Duodenal mucosa (tissue), 2 donors: ENCODE data around the gene GPC5.

ENCODE experiments used
- H3K27ac ChIP-seq: one replicate; pipeline ENCODE4 v1.7.0; 2013; ENCODE audit warnings: low read depth, low read length
- H3K27me3 ChIP-seq, 2 donors: one replicate each; pipeline ENCODE4 v1.7.0; 2013; ENCODE audit warnings: low read length in 2 of 2, control low read depth in 1 of 2; ENCODE audit not compliant: insufficient read depth in 2 of 2, control insufficient read depth in 1 of 2
- H3K36me3 ChIP-seq, 2 donors: one replicate each; pipeline ENCODE4 v1.7.0; 2013; ENCODE audit warnings: low read length in 2 of 2, control low read depth in 1 of 2; ENCODE audit not compliant: insufficient read depth in 2 of 2, control insufficient read depth in 1 of 2
- H3K4me1 ChIP-seq, 2 donors: one replicate each; pipeline ENCODE4 v1.7.0; 2013; ENCODE audit warnings: low read length in 2 of 2, control low read depth in 1 of 2; ENCODE audit not compliant: insufficient read depth in 2 of 2, control insufficient read depth in 1 of 2
- H3K4me3 ChIP-seq, 2 donors: one replicate each; pipeline ENCODE4 v1.7.0; 2013; ENCODE audit warnings: low read length in 2 of 2, low read depth in 1 of 2
- H3K9ac ChIP-seq, 2 donors: one replicate each; pipeline ENCODE4 v1.7.0; 2013; ENCODE audit warnings: low read length in 2 of 2, low read depth in 1 of 2
- H3K9me3 ChIP-seq, 2 donors: one replicate each; pipeline ENCODE4 v1.7.0; 2013; ENCODE audit warnings: low read length in 2 of 2, control low read depth in 1 of 2; ENCODE audit not compliant: control insufficient read depth in 1 of 2

Gene GPC5

DNA sequence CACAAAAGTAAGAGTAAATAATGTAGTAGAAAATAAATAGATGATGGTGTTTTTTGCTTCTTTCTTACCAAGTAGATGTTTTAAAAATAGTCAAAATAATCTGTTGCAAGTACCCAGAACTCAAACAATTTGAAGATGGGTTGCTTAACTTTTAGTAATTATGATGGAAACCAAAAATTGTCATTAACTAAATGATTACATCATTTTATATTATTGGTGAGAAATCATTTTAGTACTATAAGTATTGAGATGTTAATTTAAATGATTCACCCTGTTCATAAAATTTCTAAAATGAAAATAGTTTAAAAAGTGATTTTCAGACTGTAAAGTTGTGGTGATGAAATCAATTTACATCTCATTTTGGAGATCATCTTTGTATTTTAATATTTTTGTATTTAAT lies 404.5 kb downstream of the GPC5 start:
- Histone ChIP-seq H3K4me3 (no peak overlapping the region), H3K36me3 (no peaks in the 10 kb centered on the region), H3K9ac (no peak overlapping the region), H3K9me3 (no peaks in the 10 kb centered on the region), H3K4me1 (no peaks in the 10 kb centered on the region), H3K27ac (no peak overlapping the region), H3K27me3 (no peaks in the 10 kb centered on the region)

DNA sequence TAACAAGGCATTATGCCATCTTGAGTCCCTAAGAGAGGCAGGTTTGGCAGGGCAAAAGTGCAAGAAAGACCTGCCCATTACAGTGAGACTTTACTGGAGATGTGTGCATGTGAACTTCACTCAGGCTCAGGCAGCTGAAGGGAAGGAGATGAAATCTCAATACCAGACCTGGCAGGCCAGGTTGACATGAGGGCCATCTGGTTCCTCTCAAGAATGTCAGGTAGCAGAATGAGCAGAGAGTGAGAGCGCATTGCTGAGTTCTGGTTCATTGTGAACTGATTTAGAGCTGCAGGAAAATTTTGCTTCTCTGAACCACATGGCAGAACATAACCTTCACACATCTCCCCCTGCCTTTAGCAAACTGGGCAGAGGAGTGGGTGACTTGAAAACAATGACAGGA lies 406.3 kb downstream of the GPC5 start:
- H3K4me3 ChIP-seq: no peak overlapping the region
- no peaks in the 10 kb centered on the region for H3K36me3 ChIP-seq
- no peaks in the 10 kb centered on the region for H3K9me3 ChIP-seq
- no peak overlapping the region for H3K9ac ChIP-seq
- no peaks in the 10 kb centered on the region for H3K4me1 ChIP-seq
- no peaks in the 10 kb centered on the region for H3K27me3 ChIP-seq
- H3K27ac ChIP-seq: no peak overlapping the region

DNA sequence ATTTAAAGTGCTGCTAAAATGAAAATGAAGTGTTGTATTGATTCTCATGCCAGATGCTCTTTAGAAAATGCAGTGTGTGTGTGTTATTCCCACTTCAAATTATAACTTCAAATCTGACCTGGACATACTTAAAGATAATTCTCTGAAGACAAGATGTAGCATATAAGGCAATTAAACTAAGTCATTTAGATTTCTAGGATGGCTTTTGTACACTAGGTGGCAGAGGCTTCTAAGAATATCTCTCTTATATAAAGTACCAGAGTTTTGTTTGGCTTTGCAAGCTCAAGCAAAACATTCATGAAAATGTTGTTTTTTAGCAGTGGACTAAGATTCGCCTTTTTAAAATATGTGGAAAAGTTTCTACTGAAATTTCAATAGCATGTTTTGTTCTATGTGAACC lies 407.2 kb downstream of the GPC5 start:
- Histone ChIP-seq H3K27me3 (no peaks in the 10 kb centered on the region), H3K36me3 (no peaks in the 10 kb centered on the region), H3K9ac (no peak overlapping the region), H3K9me3 (no peaks in the 10 kb centered on the region), H3K4me1 (no peaks in the 10 kb centered on the region), H3K27ac (no peak overlapping the region), H3K4me3 (no peak overlapping the region)

DNA sequence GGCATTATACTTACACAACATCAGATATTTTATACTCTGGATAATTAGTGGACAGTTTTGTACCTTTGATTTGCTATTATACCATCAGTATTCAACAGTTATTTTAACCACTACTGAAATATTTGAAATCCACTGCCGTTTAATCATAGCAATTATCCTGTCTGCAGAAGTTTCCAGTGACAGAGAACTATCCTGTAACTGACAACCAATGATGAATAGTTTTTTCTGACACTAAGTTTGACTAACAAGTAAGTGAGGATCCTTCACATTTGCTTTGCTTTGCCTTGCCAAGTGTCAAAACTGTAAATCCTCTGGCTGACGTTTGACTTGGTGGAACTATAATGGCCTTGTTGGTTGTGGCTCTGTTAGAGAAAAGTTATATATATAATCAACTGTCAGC lies 410.7 kb downstream of the GPC5 start:
- H3K36me3 ChIP-seq: no peaks in the 10 kb centered on the region
- H3K27ac ChIP-seq: no peak overlapping the region
- no peak overlapping the region for H3K4me3 ChIP-seq
- no peaks in the 10 kb centered on the region for H3K4me1 ChIP-seq
- no peaks in the 10 kb centered on the region for H3K27me3 ChIP-seq
- no peak overlapping the region for H3K9ac ChIP-seq
- no peaks in the 10 kb centered on the region for H3K9me3 ChIP-seq

DNA sequence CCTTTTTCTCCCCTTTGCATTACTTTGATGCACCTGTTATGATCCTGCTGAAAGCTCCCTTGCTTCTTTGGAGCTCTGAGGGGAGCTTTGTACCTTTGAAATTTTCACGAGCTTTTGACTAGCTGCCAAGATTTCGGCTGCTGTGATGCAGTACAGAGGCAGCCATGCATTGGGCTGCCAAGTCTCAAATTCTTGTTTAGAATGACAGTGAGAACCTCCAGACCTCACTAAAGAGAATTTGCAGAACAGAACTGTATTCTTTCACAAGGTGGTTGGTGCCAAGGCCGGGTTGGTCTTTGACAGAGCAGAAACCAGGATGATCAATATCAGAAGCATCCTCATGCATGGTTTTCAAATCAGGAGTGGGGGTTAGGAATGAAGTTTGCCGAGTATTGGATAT lies 414.8 kb downstream of the GPC5 start:
- no peaks in the 10 kb centered on the region for H3K4me1 ChIP-seq
- no peak overlapping the region for H3K4me3 ChIP-seq
- H3K27me3 ChIP-seq: no peaks in the 10 kb centered on the region
- no peak overlapping the region for H3K27ac ChIP-seq
- H3K9ac ChIP-seq: no peak overlapping the region
- H3K9me3 ChIP-seq: no peaks in the 10 kb centered on the region
- H3K36me3 ChIP-seq: no peaks in the 10 kb centered on the region

DNA sequence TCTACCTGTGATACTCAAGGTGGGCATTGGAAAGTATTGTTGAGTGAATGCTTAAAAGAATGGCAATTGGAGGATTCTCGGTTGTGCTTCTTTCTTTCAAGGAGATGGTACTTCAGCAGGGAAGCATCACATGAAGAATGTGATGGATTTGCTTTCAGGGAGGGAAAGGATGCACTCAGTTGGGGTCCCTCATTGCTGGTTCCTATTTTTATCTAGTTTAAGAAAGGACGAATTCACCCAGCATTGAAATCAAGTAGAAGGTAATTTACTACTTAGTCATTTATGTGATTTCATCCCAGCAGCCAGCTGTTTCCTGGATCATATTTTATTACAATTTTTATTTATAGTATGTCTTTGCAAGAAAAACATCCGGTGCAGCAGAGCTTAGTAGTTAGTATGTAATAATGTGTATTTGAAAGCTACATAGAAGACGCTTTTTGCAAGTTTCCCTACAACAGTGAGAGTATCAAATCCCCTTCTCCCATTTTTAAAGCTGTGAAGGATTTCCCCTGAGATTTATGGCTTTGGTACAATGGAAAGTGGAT lies 417.9 kb downstream of the GPC5 start:
- H3K27me3 ChIP-seq: no peaks in the 10 kb centered on the region
- no peaks in the 10 kb centered on the region for H3K36me3 ChIP-seq
- no peak overlapping the region for H3K27ac ChIP-seq

DNA sequence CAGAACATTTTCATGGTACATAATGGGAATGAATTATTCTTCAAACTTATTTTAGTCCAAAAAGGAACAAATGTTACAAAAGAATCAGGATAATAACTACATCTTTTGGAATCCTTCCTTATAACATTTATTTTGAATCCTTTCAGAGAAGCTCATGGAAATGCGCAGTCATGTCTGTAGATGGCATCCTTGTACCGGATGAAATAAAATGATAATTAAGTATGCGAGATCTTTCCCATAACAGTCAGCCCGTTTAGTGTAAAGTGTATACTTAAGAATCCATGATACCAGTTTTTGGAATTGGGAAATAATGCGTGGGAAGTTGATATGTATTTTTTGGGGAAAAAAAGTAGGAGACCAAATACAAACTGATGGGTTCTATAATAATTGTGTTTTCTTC lies 418.8 kb downstream of the GPC5 start:
- Histone ChIP-seq H3K27me3 (no peaks in the 10 kb centered on the region), H3K4me3 (no peak overlapping the region), H3K36me3 (no peaks in the 10 kb centered on the region), H3K9ac (no peak overlapping the region), H3K4me1 (no peaks in the 10 kb centered on the region), H3K27ac (no peak overlapping the region), H3K9me3 (no peaks in the 10 kb centered on the region)

More for the DNA sequence above, 417.9 kb downstream of the GPC5 start:
- Histone ChIP-seq H3K9me3 (no peaks in the 10 kb centered on the region), H3K4me1 (no peaks in the 10 kb centered on the region), H3K4me3 (no peak overlapping the region), H3K9ac (no peak overlapping the region)

DNA sequence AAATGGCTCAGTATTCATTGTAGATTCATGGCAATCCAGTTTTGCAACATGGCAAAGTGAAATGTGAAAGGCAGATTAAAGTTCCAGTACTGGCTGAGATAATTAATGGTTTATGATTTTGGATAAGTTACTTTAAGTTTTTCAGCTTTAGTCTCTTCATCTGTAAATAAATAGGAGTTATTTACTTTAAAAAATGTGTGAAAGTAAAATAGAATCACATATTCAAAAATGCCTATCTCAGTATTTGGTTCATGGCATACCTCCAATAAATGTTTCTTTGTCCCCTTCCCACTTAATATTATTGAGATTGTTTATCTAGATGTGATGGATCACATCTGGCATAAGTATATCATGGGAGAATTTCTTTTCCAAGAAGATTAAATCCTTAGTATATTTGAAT lies 426.0 kb downstream of the GPC5 start:
- no peaks in the 10 kb centered on the region for H3K9me3 ChIP-seq
- H3K4me3 ChIP-seq: no peak overlapping the region
- no peaks in the 10 kb centered on the region for H3K36me3 ChIP-seq
- no peaks in the 10 kb centered on the region for H3K4me1 ChIP-seq
- no peaks in the 10 kb centered on the region for H3K27me3 ChIP-seq
- no peak overlapping the region for H3K27ac ChIP-seq
- no peak overlapping the region for H3K9ac ChIP-seq

DNA sequence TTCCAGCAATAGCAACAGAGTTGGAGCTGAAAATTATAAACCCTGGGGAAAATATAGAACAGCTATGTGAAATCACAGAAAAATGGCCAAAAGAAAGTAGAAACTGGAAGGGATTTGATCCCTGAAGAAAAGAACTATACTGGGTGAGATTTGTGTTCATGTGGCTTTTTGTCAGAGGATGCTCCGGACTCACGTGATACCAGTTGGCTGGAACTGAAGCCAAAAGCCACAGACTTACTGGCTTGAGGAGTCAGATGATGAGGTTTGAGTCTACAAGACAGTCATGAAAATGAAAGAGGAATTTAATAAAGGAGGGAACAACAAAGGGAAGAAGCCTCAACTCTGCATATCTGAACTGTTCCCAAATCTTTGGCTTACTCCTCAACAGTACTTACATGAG lies 427.1 kb downstream of the GPC5 start:
- Histone ChIP-seq H3K4me1 (no peaks in the 10 kb centered on the region), H3K9me3 (no peaks in the 10 kb centered on the region), H3K36me3 (no peaks in the 10 kb centered on the region), H3K27ac (no peak overlapping the region), H3K27me3 (no peaks in the 10 kb centered on the region), H3K4me3 (no peak overlapping the region), H3K9ac (no peak overlapping the region)

DNA sequence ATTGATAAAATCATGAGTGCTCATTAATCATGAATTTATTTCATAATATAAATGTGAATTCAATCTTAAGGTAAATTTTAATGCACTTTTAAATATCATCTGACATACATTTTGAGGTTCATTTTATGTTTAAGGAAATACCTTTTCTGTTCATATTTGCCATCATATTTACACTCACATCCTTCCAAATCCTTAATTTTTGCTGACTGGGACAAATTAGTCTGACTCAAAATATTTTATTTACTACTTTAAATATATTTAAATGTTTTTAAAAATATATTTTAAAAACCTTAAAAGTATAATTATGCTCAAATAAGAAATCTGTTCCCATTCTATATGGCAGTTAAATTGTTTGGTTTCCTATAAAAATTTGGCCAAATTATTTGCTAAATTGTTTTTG lies 438.1 kb downstream of the GPC5 start:
- no peak overlapping the region for H3K9ac ChIP-seq
- no peaks in the 10 kb centered on the region for H3K9me3 ChIP-seq
- H3K4me1 ChIP-seq: no peaks in the 10 kb centered on the region
- no peak overlapping the region for H3K27ac ChIP-seq
- no peaks in the 10 kb centered on the region for H3K36me3 ChIP-seq
- H3K4me3 ChIP-seq: no peak overlapping the region
- H3K27me3 ChIP-seq: no peaks in the 10 kb centered on the region

DNA sequence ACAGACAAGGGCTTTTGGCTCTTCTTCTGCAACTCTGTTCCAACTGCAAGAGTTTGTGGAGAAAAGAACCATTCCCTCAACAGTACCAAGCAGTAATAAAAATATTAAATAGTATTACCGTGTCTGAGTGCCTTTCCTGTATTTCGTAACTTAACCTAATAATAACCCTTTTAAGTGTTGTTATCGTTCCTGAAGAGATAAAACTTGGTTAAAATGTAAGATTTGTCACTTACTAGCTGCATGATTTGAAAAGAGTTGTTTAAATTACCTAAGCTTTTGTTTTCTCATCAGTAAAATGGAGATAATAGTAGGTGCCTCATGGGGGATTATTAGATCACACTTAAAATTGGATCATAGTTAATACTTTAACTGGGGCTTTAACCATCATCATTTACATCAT lies 447.2 kb downstream of the GPC5 start:
- no peaks in the 10 kb centered on the region for H3K9me3 ChIP-seq
- no peak overlapping the region for H3K9ac ChIP-seq
- H3K4me3 ChIP-seq: no peak overlapping the region
- no peaks in the 10 kb centered on the region for H3K27me3 ChIP-seq
- H3K27ac ChIP-seq: no peak overlapping the region
- H3K4me1 ChIP-seq: no peaks in the 10 kb centered on the region
- H3K36me3 ChIP-seq: no peaks in the 10 kb centered on the region
